Ovary (tissue), 9 donors: ENCODE measurements around the gene NUCB1. TPM values are rescaled to one million over a fixed set of nuclear protein-coding genes. Genes with fewer than 3 reads are reported as not detected.

Source experiments
- DNase-seq, 5 donors: peaks; one replicate each; pipeline ENCODE4 v3.0.0-alpha.2; 2019 to 2020
- H3K27ac ChIP-seq, 2 donors: fragments of 200-600 bp; one replicate each; pipeline versions ENCODE4 v1.5.1 to v1.8.0; 2019 to 2022
- H3K27me3 ChIP-seq: fragments of 200-600 bp; one replicate; pipeline ENCODE4 v1.8.0; 2022
- H3K36me3 ChIP-seq: fragments of 200-600 bp; sonication (generic); one replicate; pipeline ENCODE4 v1.5.1; 2019
- H3K4me1 ChIP-seq: one replicate; pipeline ENCODE4 v1.8.1; 2013; ENCODE audit warnings: mild to moderate bottlenecking, moderate library complexity; ENCODE audit not compliant: insufficient read depth
- H3K4me3 ChIP-seq: fragments of 200-600 bp; sonication (generic); one replicate; pipeline ENCODE4 v1.5.1; 2017
- H3K9me3 ChIP-seq, 2 donors: fragments of 200-600 bp in 1 of 2; sonication (generic) in 1 of 2; one replicate each; pipeline versions ENCODE4 v1.5.1 to v1.8.1; 2013 to 2019; ENCODE audit warnings: mild to moderate bottlenecking in 1 of 2, moderate library complexity in 1 of 2
- CTCF ChIP-seq, 3 donors: fragments of 450-650 bp in 2 of 3; fragments of 200-600 bp in 1 of 3; IDR thresholded peaks; one replicate each; pipeline versions ENCODE4 v1.5.1 to v1.8.0; 2016 to 2022; ENCODE audit warnings: antibody characterized with exemption in 3 of 3, mild to moderate bottlenecking in 1 of 3
- EP300 ChIP-seq: sonication (generic); formaldehyde crosslinking; IDR thresholded peaks from one replicate; pipeline ENCODE4 v1.6.1; 2017; ENCODE audit warnings: antibody characterized with exemption
- POLR2A ChIP-seq: fragments of 450-650 bp; IDR thresholded peaks from one replicate; pipeline ENCODE4 v1.6.1; 2017; ENCODE audit warnings: antibody characterized with exemption, mild to moderate bottlenecking, moderate library complexity
- WGBS, 3 donors: extraction: QIAGEN DNeasy Blood & Tissue Kit in 1 of 3; methylation state at CpG; one replicate each; pipeline versions ENCODE4 v1.1.5 to v1.1.7; 2013 to 2017; 5-methylcytosine and 5-hydroxymethylcytosine counted together
- intact Hi-C, 4 donors: fragments of 100-400 bp; cut with DNase I; formaldehyde crosslinking; loops; one replicate each; pipeline versions ENCODE4 v1.11.0 to v1.15.1; 2022 to 2023
- polyA plus RNA-seq, 2 donors: library from polyadenylated mRNA; stranded (reverse); fragments of 200-250 nt in 1 of 2; fragments of 350-450 nt in 1 of 2; fragmentation: Illumina TruSeq in 1 of 2; extraction: RNeasy Lipid Tissue Mini Kit (QIAGEN cat#74804) in 1 of 2; gene quantifications; one replicate each; pipeline ENCODE4 v1.2.3, GENCODE V29; 2013 to 2014
- small RNA-seq: library from RNA; depleted of rRNA; stranded (forward); fragments of <200 nt; gene quantifications from one replicate; pipeline ENCODE3, GENCODE V24; 2016
- total RNA-seq, 7 donors: library from RNA; depleted of rRNA in 2 of 7; stranded (reverse); fragments of >200 nt in 2 of 7; fragmentation: NEBNext Ultra II Directional in 3 of 7; extraction: Animal tissue kit (Norgen Biotek cat#: 25700) in 3 of 7; gene quantifications; one replicate each; pipeline versions ENCODE4 v1.1.0 to v1.2.4, GENCODE V29; 2016 to 2023
- donor health status: DM: no; HTN: no; CAD: no; lungs with moderate emphysema.
- donor health status: DM: no; HTN: no; CAD: no.
- donor health status: Bipolar disorder and iron deficiency.
- donor health status: DM: yes; HTN: yes; CAD: no.
- donor health status: DM: no; HTN: no; CAD: no.
- donor health status: DM: yes; HTN: yes; CAD: no.

NUCB1 gene
- total and polyA plus RNA-seq, 9 donors, result 128 to 249 (median 189) TPM

GRCh38 chr19:48970139-48970766, 70.1 kb downstream of the NUCB1 start:
- H3K27ac ChIP-seq, result no peak overlapping the region
- H3K4me3 ChIP-seq, result no peak overlapping the region
- H3K4me1 ChIP-seq, result peaks cover 3% of the 10 kb centered on the region
- peak in 2 of 5 donors; percentile 40 to 45 for DNase-seq
- WGBS, 3 donors, result 81 to 82% (median 82%) methylated on average over 22 to 23 of the region's 23 CpGs
- no peaks in the 10 kb centered on the region for H3K27me3 ChIP-seq
- H3K36me3 ChIP-seq, result no peaks in the 10 kb centered on the region
- intact Hi-C loops, result loop anchor here in 2 of 4 donors (5.0 kb wide), 2 partner anchors 183 to 188 kb away; no protein-coding TSS in a partner anchor
- no peaks in the 10 kb centered on the region for H3K9me3 ChIP-seq
- TF ChIP-seq EP300 (no peak), POLR2A (no peak), CTCF (IDR thresholded peaks at IDR 0.05) (no peak)

GRCh38 chr19:48970923-48971395, 70.8 kb downstream of the NUCB1 start:
- Histone ChIP-seq H3K36me3 (no peaks in the 10 kb centered on the region), H3K9me3 (no peaks in the 10 kb centered on the region), H3K4me3 (no peak overlapping the region), H3K27me3 (no peaks in the 10 kb centered on the region), H3K27ac (no peak overlapping the region), H3K4me1 (peaks cover 3% of the 10 kb centered on the region)
- WGBS, 3 donors, result 17 to 20% (median 19%) methylated on average over 19 of the region's 19 CpGs
- no peak for TF ChIP-seq EP300
- peak; percentile 81 to 84 (median 84) for TF ChIP-seq CTCF (IDR thresholded peaks at IDR 0.05)
- peak; percentile 78 to 91 (median 85) for DNase-seq
- intact Hi-C loops, result loop anchor here in 2 of 4 donors (5.0 kb wide), 2 partner anchors 184 to 189 kb away; no protein-coding TSS in a partner anchor

Small RNA genes lying within 50 kb of the gene (small RNA-seq; reads per million reads assigned to genes)
- not detected for gene AC026803.1

Other genes starting within 250 kb of the NUCB1 start
- 1 to 10 TPM in 6 of 7 donors, under 1 TPM in 1; 0.23 to 3.8 (median 2.2) TPM for gene NTN5, start 227.3 kb upstream of the NUCB1 start, total RNA-seq
- gene NTN5, start 227.3 kb upstream of the NUCB1 start, polyA plus RNA-seq, result 1 to 10 TPM in 1 of 2 donors, under 1 TPM in 1; 0.55 to 1.4 TPM
- gene FUT2, start 204.3 kb upstream of the NUCB1 start, total RNA-seq, result 1 to 10 TPM in 5 of 7 donors, not detected in 2; 1.0 to 2.5 (median 2.4) TPM
- gene FUT2, start 204.3 kb upstream of the NUCB1 start, polyA plus RNA-seq, result under 1 TPM; 0.10 to 0.23 TPM
- 10 to 100 TPM in 5 of 7 donors, 1 to 10 TPM in 2; 1.3 to 17.1 (median 11.2) TPM for gene MAMSTR, start 180.6 kb upstream of the NUCB1 start, total RNA-seq
- 1 to 10 TPM; 3.7 to 5.7 TPM for gene MAMSTR, start 180.6 kb upstream of the NUCB1 start, polyA plus RNA-seq
- 10 to 100 TPM in 5 of 7 donors, 1 to 10 TPM in 2; 4.9 to 25.9 (median 14.2) TPM for gene RASIP1, start 159.7 kb upstream of the NUCB1 start, total RNA-seq
- gene RASIP1, start 159.7 kb upstream of the NUCB1 start, polyA plus RNA-seq, result 10 to 100 TPM in 1 of 2 donors, 1 to 10 TPM in 1; 4.1 to 18.4 TPM
- gene IZUMO1, start 153.4 kb upstream of the NUCB1 start, total RNA-seq, result under 1 TPM in 2 of 7 donors, not detected in 5; 0.11 to 0.67 TPM
- gene IZUMO1, start 153.4 kb upstream of the NUCB1 start, polyA plus RNA-seq, result under 1 TPM; 0.08 to 0.13 TPM
- gene FUT1, start 147.7 kb upstream of the NUCB1 start, total RNA-seq, result 1 to 10 TPM in 3 of 7 donors, under 1 TPM in 4; 0.48 to 4.0 (median 0.87) TPM
- 1 to 10 TPM; 1.3 to 1.4 TPM for gene FUT1, start 147.7 kb upstream of the NUCB1 start, polyA plus RNA-seq
- gene FGF21, start 144.8 kb upstream of the NUCB1 start, total RNA-seq, result not detected
- not detected for gene FGF21, start 144.8 kb upstream of the NUCB1 start, polyA plus RNA-seq
- gene BCAT2, start 89.3 kb upstream of the NUCB1 start, total RNA-seq, result 10 to 100 TPM; 29.1 to 73.6 (median 55.5) TPM
- gene BCAT2, start 89.3 kb upstream of the NUCB1 start, polyA plus RNA-seq, result 10 to 100 TPM in 1 of 2 donors, 1 to 10 TPM in 1; 7.8 to 70.5 TPM
- 10 to 100 TPM; 22.9 to 82.8 (median 46.1) TPM for gene HSD17B14, start 63.8 kb upstream of the NUCB1 start, total RNA-seq
- gene HSD17B14, start 63.8 kb upstream of the NUCB1 start, polyA plus RNA-seq, result 10 to 100 TPM; 10.6 to 78.7 TPM
- gene PLEKHA4, start 31.7 kb upstream of the NUCB1 start, total RNA-seq, result 10 to 100 TPM; 18.3 to 96.5 (median 52.7) TPM
- 10 to 100 TPM; 18.8 to 50.9 TPM for gene PLEKHA4, start 31.7 kb upstream of the NUCB1 start, polyA plus RNA-seq
- gene PPP1R15A, start 27.9 kb upstream of the NUCB1 start, total RNA-seq, result 100 to 1,000 TPM in 1 of 7 donors, 10 to 100 TPM in 6; 22.8 to 156 (median 40.1) TPM
- 10 to 100 TPM; 63.2 to 66.2 TPM for gene PPP1R15A, start 27.9 kb upstream of the NUCB1 start, polyA plus RNA-seq
- gene TULP2, start 1.6 kb upstream of the NUCB1 start, total RNA-seq, result 1 to 10 TPM in 5 of 7 donors, not detected in 2; 1.8 to 3.3 (median 2.5) TPM
- gene TULP2, start 1.6 kb upstream of the NUCB1 start, polyA plus RNA-seq, result under 1 TPM; 0.35 to 0.40 TPM
- gene DHDH, start 33.4 kb downstream of the NUCB1 start, total RNA-seq, result under 1 TPM in 4 of 7 donors, not detected in 3; 0.28 to 0.78 (median 0.68) TPM
- under 1 TPM in 1 of 2 donors, not detected in 1; 0.52 TPM for gene DHDH, start 33.4 kb downstream of the NUCB1 start, polyA plus RNA-seq
- gene BAX, start 54.6 kb downstream of the NUCB1 start, total RNA-seq, result 10 to 100 TPM; 10.6 to 57.7 (median 45.9) TPM
- 10 to 100 TPM; 14.6 to 48.1 TPM for gene BAX, start 54.6 kb downstream of the NUCB1 start, polyA plus RNA-seq
- 1,000 to 10,000 TPM; 1,608 to 2,908 (median 2,022) TPM for gene FTL, start 65.0 kb downstream of the NUCB1 start, total RNA-seq
- gene FTL, start 65.0 kb downstream of the NUCB1 start, polyA plus RNA-seq, result 1,000 to 10,000 TPM; 2,697 to 3,617 TPM
- gene GYS1, start 93.0 kb downstream of the NUCB1 start, total RNA-seq, result 10 to 100 TPM; 16.3 to 33.6 (median 29.0) TPM
- 10 to 100 TPM; 17.0 to 32.5 TPM for gene GYS1, start 93.0 kb downstream of the NUCB1 start, polyA plus RNA-seq
- 100 to 1,000 TPM in 1 of 7 donors, 10 to 100 TPM in 6; 44.8 to 101 (median 56.6) TPM for gene RUVBL2, start 93.6 kb downstream of the NUCB1 start, total RNA-seq
- 10 to 100 TPM; 11.4 to 53.1 TPM for gene RUVBL2, start 93.6 kb downstream of the NUCB1 start, polyA plus RNA-seq
- gene LHB, start 116.8 kb downstream of the NUCB1 start, total RNA-seq, result not detected
- gene LHB, start 116.8 kb downstream of the NUCB1 start, polyA plus RNA-seq, result not detected
- not detected for gene CGB3, start 124.0 kb downstream of the NUCB1 start, total RNA-seq
- gene CGB3, start 124.0 kb downstream of the NUCB1 start, polyA plus RNA-seq, result not detected
- gene CGB2, start 131.6 kb downstream of the NUCB1 start, total RNA-seq, result not detected
- gene CGB2, start 131.6 kb downstream of the NUCB1 start, polyA plus RNA-seq, result not detected
- gene CGB1, start 136.6 kb downstream of the NUCB1 start, total RNA-seq, result not detected
- not detected for gene CGB1, start 136.6 kb downstream of the NUCB1 start, polyA plus RNA-seq
- gene CGB5, start 143.5 kb downstream of the NUCB1 start, total RNA-seq, result not detected
- gene CGB5, start 143.5 kb downstream of the NUCB1 start, polyA plus RNA-seq, result not detected
- under 1 TPM in 1 of 7 donors, not detected in 6; 0.46 TPM for gene CGB8, start 148.8 kb downstream of the NUCB1 start, total RNA-seq
- not detected for gene CGB8, start 148.8 kb downstream of the NUCB1 start, polyA plus RNA-seq
- gene CGB7, start 157.4 kb downstream of the NUCB1 start, total RNA-seq, result not detected
- under 1 TPM in 1 of 2 donors, not detected in 1; 0.15 TPM for gene CGB7, start 157.4 kb downstream of the NUCB1 start, polyA plus RNA-seq
- under 1 TPM in 3 of 7 donors, not detected in 4; 0.23 to 0.46 (median 0.27) TPM for gene NTF4, start 164.5 kb downstream of the NUCB1 start, total RNA-seq
- gene NTF4, start 164.5 kb downstream of the NUCB1 start, polyA plus RNA-seq, result under 1 TPM in 1 of 2 donors, not detected in 1; 0.13 TPM
- not detected for gene KCNA7, start 172.4 kb downstream of the NUCB1 start, total RNA-seq
- gene KCNA7, start 172.4 kb downstream of the NUCB1 start, polyA plus RNA-seq, result not detected
- gene SNRNP70, start 185.1 kb downstream of the NUCB1 start, total RNA-seq, result 100 to 1,000 TPM; 181 to 284 (median 252) TPM
- gene SNRNP70, start 185.1 kb downstream of the NUCB1 start, polyA plus RNA-seq, result 100 to 1,000 TPM; 133 to 366 TPM
- 1 to 10 TPM; 6.6 to 9.8 (median 8.5) TPM for gene LIN7B, start 214.1 kb downstream of the NUCB1 start, total RNA-seq
- 1 to 10 TPM in 1 of 2 donors, under 1 TPM in 1; 0.82 to 8.9 TPM for gene LIN7B, start 214.1 kb downstream of the NUCB1 start, polyA plus RNA-seq
- 1 to 10 TPM in 1 of 7 donors, under 1 TPM in 3, not detected in 3; 0.45 to 1.5 (median 0.46) TPM for gene C19orf73, start 218.8 kb downstream of the NUCB1 start, total RNA-seq
- gene C19orf73, start 218.8 kb downstream of the NUCB1 start, polyA plus RNA-seq, result under 1 TPM in 1 of 2 donors, not detected in 1; 0.42 TPM
- 1 to 10 TPM in 6 of 7 donors, under 1 TPM in 1; 0.72 to 6.1 (median 3.2) TPM for gene PPFIA3, start 219.2 kb downstream of the NUCB1 start, total RNA-seq
- 1 to 10 TPM in 1 of 2 donors, under 1 TPM in 1; 0.55 to 5.8 TPM for gene PPFIA3, start 219.2 kb downstream of the NUCB1 start, polyA plus RNA-seq